Measurements from ENCODE around the gene SDHD. TPM values are rescaled to one million over a fixed set of nuclear protein-coding genes. Genes with fewer than 3 reads are reported as not detected.

Gene SDHD
- total RNA-seq = 107 and 111 TPM in 2 replicates

GRCh38 chr11:112086422-112087191 lies at the start of gene SDHD, which contains the start of gene TIMM8B:
Gene SDHD, plus strand, starts transcription at chr11:112086873. Its CDS starts 35 bp downstream, at chr11:112086908.
Gene TIMM8B, minus strand, starts transcription at chr11:112086756. Its CDS starts 33 bp downstream, at chr11:112086723.

GRCh38 chr11:112073941-112074811 lies 12.5 kb upstream of the SDHD start, which contains the start of the genes NKAPD1 and PIH1D2:
Gene NKAPD1, plus strand, starts transcription at chr11:112074299. Its CDS starts 1,276 bp downstream, at chr11:112075575.
Gene PIH1D2, minus strand, starts transcription at chr11:112074017. Its CDS starts 843 bp downstream, at chr11:112073174.

Other genes starting within 250 kb of the SDHD start
- 32.8 and 40.4 TPM in 2 replicates for gene ALG9, start 215.3 kb upstream of the SDHD start, total RNA-seq
- 2.6 and 2.7 TPM in 2 replicates for gene FDXACB1, start 207.7 kb upstream of the SDHD start, total RNA-seq
- 8.1 and 8.6 TPM in 2 replicates for gene CFAP68, start 207.3 kb upstream of the SDHD start, total RNA-seq
- 3.0 and 6.0 TPM in 2 replicates for gene CRYAB, start 175.1 kb upstream of the SDHD start, total RNA-seq
- gene HSPB2, start 174.1 kb upstream of the SDHD start, total RNA-seq = under 0.01 and 0.14 TPM in 2 replicates
- gene C11orf52, start 168.0 kb upstream of the SDHD start, total RNA-seq = not detected in 2 replicates
- gene DIXDC1, start 149.5 kb upstream of the SDHD start, total RNA-seq = 13.7 and 16.3 TPM in 2 replicates
- 37.4 and 43.2 TPM in 2 replicates for gene DLAT, start 61.5 kb upstream of the SDHD start, total RNA-seq
- gene PIH1D2, start 12.9 kb upstream of the SDHD start, total RNA-seq = 0.69 and 1.2 TPM in 2 replicates
- gene NKAPD1, start 12.6 kb upstream of the SDHD start, total RNA-seq = 21.1 and 22.6 TPM in 2 replicates
- gene TIMM8B, start 117 bp upstream of the SDHD start, total RNA-seq = 16.6 and 30.9 TPM in 2 replicates
- 0.37 TPM in 1 of 2 replicates, not detected in the other for gene IL18, start 77.2 kb downstream of the SDHD start, total RNA-seq
- gene TEX12, start 80.5 kb downstream of the SDHD start, total RNA-seq = 0.30 and 0.46 TPM in 2 replicates
- 2.3 and 12.2 TPM in 2 replicates for gene BCO2, start 88.6 kb downstream of the SDHD start, total RNA-seq
- gene PTS, start 139.6 kb downstream of the SDHD start, total RNA-seq = 49.3 and 60.0 TPM in 2 replicates
- gene PLET1, start 174.0 kb downstream of the SDHD start, total RNA-seq = not detected in 2 replicates

Measured in smooth muscle cell of the umbilical artery (primary cell).